HG03108 (cell line): Measurements from ENCODE around the gene CIPC.

Experiments
- ATAC-seq: cut with Tn5 transposase; IDR thresholded peaks from one replicate; pipeline ENCODE4 v1.9.1; 2021; ENCODE audit warnings: moderate library complexity; ENCODE audit not compliant: unreplicated experiment

CIPC gene

GRCh38 chr14:77148510-77149231 is 50.6 kb downstream of the CIPC start:
- ATAC-seq = no peak

- no peak for ATAC-seq
These were observed 53.2 kb downstream of the CIPC start for GRCh38 chr14:77151245-77151644.

- ATAC-seq = no peak
These were observed 54.0 kb downstream of the CIPC start for GRCh38 chr14:77151918-77152588.

GRCh38 chr14:77153802-77154201 is 55.7 kb downstream of the CIPC start:
- no peak for ATAC-seq

GRCh38 chr14:77154421-77154820 is 56.4 kb downstream of the CIPC start:
- no peak for ATAC-seq

GRCh38 chr14:77155083-77155482 is 57.0 kb downstream of the CIPC start:
- ATAC-seq = no peak

GRCh38 chr14:77157740-77158139 is 59.7 kb downstream of the CIPC start:
- ATAC-seq = no peak

- no peak for ATAC-seq
These were observed 60.3 kb downstream of the CIPC start for GRCh38 chr14:77158175-77158881.

GRCh38 chr14:77158882-77159255 is 60.8 kb downstream of the CIPC start:
- ATAC-seq = no peak

- no peak for ATAC-seq
These were observed 63.0 kb downstream of the CIPC start for GRCh38 chr14:77161011-77161410.
